GM12891 (cell line): ENCODE results near the gene TBL1X. TPM values are rescaled to one million over a fixed set of nuclear protein-coding genes. Genes with fewer than 3 reads are reported as not detected.

Experiments
- DNase-seq: peaks from one replicate; pipeline ENCODE4 v3.0.0; 2011; ENCODE audit warnings: low spot score; ENCODE audit not compliant: insufficient read length
- FAIRE-seq: peaks from 2 replicates; lab custom pipeline; 2011; peaks lifted over from hg19 to GRCh38; lab: Jason Lieb, UNC
- PAX5 ChIP-seq: IDR thresholded peaks from 2 replicates; pipeline ENCODE4 v1.6.1; 2011; ENCODE audit warnings: low read length, moderate library complexity, mild to moderate bottlenecking; ENCODE audit not compliant: insufficient read depth, severe bottlenecking
- POLR2A ChIP-seq: IDR thresholded peaks from 2 replicates; pipeline ENCODE4 v1.6.1; 2011; ENCODE audit warnings: low read depth, low read length, control low read depth
- POLR2AphosphoS5 ChIP-seq: IDR thresholded peaks from 2 replicates; pipeline ENCODE4 v1.6.1; 2011; ENCODE audit warnings: low read depth, low read length, control low read depth
- POU2F2 ChIP-seq: IDR thresholded peaks from 2 replicates; pipeline ENCODE4 v1.6.1; 2011; ENCODE audit warnings: low read depth, mild to moderate bottlenecking, control low read depth, low read length, moderate library complexity
- SPI1 ChIP-seq: IDR thresholded peaks from 2 replicates; pipeline ENCODE4 v1.6.1; 2011; ENCODE audit warnings: low read depth, low read length, control low read depth
- TAF1 ChIP-seq: IDR thresholded peaks from 2 replicates; pipeline ENCODE4 v1.6.1; 2011; ENCODE audit warnings: low read depth, low read length, control low read depth
- polyA plus RNA-seq: library from polyadenylated mRNA; unstranded; fragments of >200 nt; gene quantifications from one replicate; pipeline ENCODE4 v1.2.1, GENCODE V29; 2012; ENCODE audit warnings: low read depth, missing spikeins, inconsistent platforms; ENCODE audit not compliant: missing spikeins

Gene TBL1X
- polyA plus RNA-seq = 3.3 TPM

GRCh38 chrX:9464435-9465371 is at the start of gene TBL1X:
TBL1X (plus strand) TSS chrX:9465058; CDS start chrX:9653587, 188,529 bp downstream.
- FAIRE-seq (peak; percentile 38), DNase-seq (peak; percentile 32)

GRCh38 chrX:9416562-9417348 is 48.1 kb upstream of the TBL1X start:
- FAIRE-seq (no peak), DNase-seq (no peak)
- no peak for TF ChIP-seq SPI1
- TF ChIP-seq TAF1 = no peak
- no peak for TF ChIP-seq POLR2A
- no peak for TF ChIP-seq POU2F2
- no peak for TF ChIP-seq PAX5
- TF ChIP-seq POLR2AphosphoS5 = no peak

More at GRCh38 chrX:9464435-9465371, at the start of gene TBL1X:
- TF ChIP-seq TAF1 (no peak), SPI1 (no peak), POLR2AphosphoS5 (no peak), POLR2A (no peak), PAX5 (no peak), POU2F2 (no peak)

- DNase-seq (no peak), FAIRE-seq (no peak)
- TF ChIP-seq POU2F2 (no peak), POLR2A (no peak), SPI1 (no peak), TAF1 (no peak), PAX5 (no peak), POLR2AphosphoS5 (no peak)
Measured at GRCh38 chrX:9418262-9418661, 46.6 kb upstream of the TBL1X start.

GRCh38 chrX:9420275-9421265 is 44.3 kb upstream of the TBL1X start:
- DNase-seq (no peak), FAIRE-seq (no peak)
- no peak for TF ChIP-seq POLR2AphosphoS5
- TF ChIP-seq TAF1 = no peak
- TF ChIP-seq PAX5 = no peak
- no peak for TF ChIP-seq SPI1
- TF ChIP-seq POU2F2 = no peak
- no peak for TF ChIP-seq POLR2A

GRCh38 chrX:9429767-9430166 is 35.1 kb upstream of the TBL1X start:
- DNase-seq = no peak
- FAIRE-seq = no peak
- TF ChIP-seq PAX5 (no peak), POU2F2 (no peak), POLR2A (no peak), POLR2AphosphoS5 (no peak), SPI1 (no peak)

- DNase-seq (no peak), FAIRE-seq (no peak)
- TF ChIP-seq POLR2A = no peak
- TF ChIP-seq TAF1 = no peak
- no peak for TF ChIP-seq SPI1
- TF ChIP-seq POLR2AphosphoS5 = no peak
- TF ChIP-seq PAX5 = no peak
Measured at GRCh38 chrX:9430346-9430921, 34.4 kb upstream of the TBL1X start.

GRCh38 chrX:9431281-9431680 is 33.6 kb upstream of the TBL1X start:
- DNase-seq (no peak), FAIRE-seq (no peak)
- TF ChIP-seq PAX5 = no peak

GRCh38 chrX:9433596-9433995 is 31.3 kb upstream of the TBL1X start:
- no peak for FAIRE-seq
- TF ChIP-seq POU2F2 (no peak), PAX5 (no peak), POLR2A (no peak), POLR2AphosphoS5 (no peak), TAF1 (no peak), SPI1 (no peak)
- DNase-seq = no peak
